ENCODE data around the gene MUC6. TPM values are rescaled to one million over a fixed set of nuclear protein-coding genes. Genes with fewer than 3 reads are reported as not detected.

The MUC6 gene
- not detected in 2 replicates for total RNA-seq

GRCh38 chr11:1036303-1036923 is at the start of gene MUC6:
TSS of gene MUC6 (minus strand) at chr11:1036718. CDS start at chr11:1036655, 63 bp downstream.

GRCh38 chr11:1074244-1075221 is 38.0 kb upstream of the MUC6 start, which contains the start of gene MUC2:
TSS of gene MUC2 (plus strand) at chr11:1074874.

Other genes starting within 250 kb of the MUC6 start
- gene CEND1, start 246.6 kb downstream of the MUC6 start, total RNA-seq, result under 0.01 and 0.10 TPM in 2 replicates
- gene SLC25A22, start 238.4 kb downstream of the MUC6 start, total RNA-seq, result 13.7 and 15.6 TPM in 2 replicates
- gene PIDD1, start 231.5 kb downstream of the MUC6 start, total RNA-seq, result 12.8 and 14.0 TPM in 2 replicates
- gene RPLP2, start 226.8 kb downstream of the MUC6 start, total RNA-seq, result 227 and 292 TPM in 2 replicates
- 43.3 and 59.4 TPM in 2 replicates for gene PNPLA2, start 217.8 kb downstream of the MUC6 start, total RNA-seq
- gene CRACR2B, start 208.8 kb downstream of the MUC6 start, total RNA-seq, result 9.2 and 12.7 TPM in 2 replicates
- gene CD151, start 203.8 kb downstream of the MUC6 start, total RNA-seq, result 453 and 470 TPM in 2 replicates
- gene POLR2L, start 194.2 kb downstream of the MUC6 start, total RNA-seq, result 77.9 and 79.4 TPM in 2 replicates
- gene TSPAN4, start 193.9 kb downstream of the MUC6 start, total RNA-seq, result 108 and 137 TPM in 2 replicates
- 34.8 and 45.4 TPM in 2 replicates for gene CHID1, start 125.9 kb downstream of the MUC6 start, total RNA-seq
- 94.0 and 104 TPM in 2 replicates for gene AP2A2, start 110.8 kb downstream of the MUC6 start, total RNA-seq
- not detected in 2 replicates for gene MUC2, start 38.2 kb upstream of the MUC6 start, total RNA-seq
- not detected in 2 replicates for gene MUC5AC, start 121.2 kb upstream of the MUC6 start, total RNA-seq
- gene MUC5B, start 186.3 kb upstream of the MUC6 start, total RNA-seq, result not detected in 2 replicates

Data from vein endothelial cell (primary cell).